GM21423 (cell line): Measurements from ENCODE around the gene KLRF1.
"Not testable (repeated sequence)": the region's sequence is repeated elsewhere in the genome, so short reads cannot be mapped to it uniquely, and the experiment has no call there.

ENCODE experiments used
- ATAC-seq: cut with Tn5 transposase; IDR thresholded peaks from one replicate; pipeline ENCODE4 v1.9.1; 2021; ENCODE audit warnings: mild to moderate bottlenecking, moderate library complexity; ENCODE audit not compliant: unreplicated experiment

Gene KLRF1

GRCh38 chr12:9869307-9870161 lies 42.3 kb downstream of the KLRF1 start, which contains the start of gene CLEC2B:
CLEC2B (minus strand) TSS chr12:9869354.
- ATAC-seq, result peak; percentile 46

- no peak for ATAC-seq
These were observed 43.1 kb downstream of the KLRF1 start for GRCh38 chr12:9870286-9870866.

GRCh38 chr12:9872162-9872561 lies 44.9 kb downstream of the KLRF1 start:
- ATAC-seq, result no peak

GRCh38 chr12:9872742-9873141 lies 45.5 kb downstream of the KLRF1 start:
- no peak for ATAC-seq

DNA sequence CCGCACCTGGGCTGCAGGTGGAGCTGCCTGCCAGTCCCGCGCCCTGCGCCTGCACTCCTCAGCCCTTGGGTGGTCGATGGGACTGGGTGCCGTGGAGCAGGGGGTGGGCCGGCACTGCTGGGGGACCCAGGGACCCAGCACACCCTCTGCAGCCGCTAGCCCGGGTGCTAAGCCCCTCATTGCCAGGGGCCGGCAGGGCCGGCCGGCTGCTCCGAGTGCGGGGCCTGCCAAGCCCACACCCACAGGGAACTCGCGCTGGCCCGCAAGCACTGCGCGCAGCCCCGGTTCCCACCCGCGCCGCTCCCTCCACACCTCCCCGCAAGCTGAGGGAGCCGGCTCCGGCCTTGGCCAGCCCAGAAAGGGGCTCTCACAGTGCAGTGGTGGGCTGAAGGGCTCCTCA lies 48.8 kb downstream of the KLRF1 start:
- ATAC-seq, result not testable (repeated sequence)

DNA sequence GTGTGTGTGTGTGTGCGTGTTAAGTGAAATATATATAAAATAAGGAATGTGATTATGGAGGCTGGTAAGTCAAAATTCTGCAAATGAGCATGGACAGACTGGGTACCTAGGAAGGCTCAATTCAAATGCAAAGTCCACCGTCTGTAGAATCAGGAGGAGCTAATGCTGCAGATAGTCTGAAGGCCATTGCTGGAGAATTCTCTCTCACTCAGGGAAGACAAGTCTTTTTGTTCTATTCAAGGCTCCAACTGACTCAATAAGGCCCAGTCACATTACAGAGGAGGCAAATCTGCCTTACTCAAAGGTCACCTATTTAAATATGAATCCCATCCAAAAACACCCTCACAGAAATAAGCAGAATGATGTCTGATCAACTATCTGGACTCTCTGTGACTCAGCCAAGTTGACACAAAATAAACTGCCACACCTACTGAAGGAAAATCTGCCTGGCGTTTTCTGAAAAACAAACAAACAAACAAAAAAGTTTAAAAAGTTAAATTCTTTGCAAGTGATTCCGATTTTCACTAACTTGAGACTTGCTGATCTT lies 53.3 kb downstream of the KLRF1 start:
- ATAC-seq, result no peak

GRCh38 chr12:9881246-9881645 lies 54.0 kb downstream of the KLRF1 start, which contains the start of gene KLRF2:
KLRF2 (plus strand) TSS chr12:9881489; CDS start chr12:9881596, 107 bp downstream.
- ATAC-seq, result no peak

DNA sequence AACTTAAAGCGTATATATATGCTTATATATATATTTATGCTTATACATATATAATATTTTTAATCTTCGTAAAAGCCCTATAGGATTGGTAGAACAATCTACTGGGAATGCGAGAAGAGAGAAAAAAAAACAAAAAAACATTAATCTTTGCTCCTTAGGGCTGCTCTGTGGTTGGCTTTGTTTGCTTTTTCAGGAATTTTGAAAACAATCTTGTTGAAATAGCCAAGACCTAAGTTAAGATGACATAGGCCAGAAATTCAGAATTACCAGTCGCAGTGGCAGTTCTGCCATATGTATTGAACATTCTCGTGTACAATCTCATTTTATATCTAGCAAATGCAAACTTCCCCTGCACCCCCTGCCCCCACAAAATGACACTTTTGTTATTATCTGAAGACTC lies 54.7 kb downstream of the KLRF1 start:
- no peak for ATAC-seq

- no peak for ATAC-seq
These were observed 55.9 kb downstream of the KLRF1 start for GRCh38 chr12:9883175-9883574.

GRCh38 chr12:9888665-9889273 lies 61.5 kb downstream of the KLRF1 start:
- no peak for ATAC-seq
